Urinary bladder (tissue), 4 donors: ENCODE measurements around the gene FBXO47. TPM values are rescaled to one million over a fixed set of nuclear protein-coding genes. Genes with fewer than 3 reads are reported as not detected.
"Not testable (repeated sequence)": the region's sequence is repeated elsewhere in the genome, so short reads cannot be mapped to it uniquely, and the experiment has no call there.

Experiments
- DNase-seq: peaks from one replicate; pipeline ENCODE4 v3.0.0-alpha.2; 2015; ENCODE audit errors: extremely low spot score
- H3K27ac ChIP-seq: one replicate; pipeline ENCODE4 v1.5.1; 2013; ENCODE audit warnings: low read depth, mild to moderate bottlenecking, moderate library complexity
- H3K36me3 ChIP-seq: one replicate; pipeline ENCODE4 v1.6.1; 2013; ENCODE audit warnings: mild to moderate bottlenecking, moderate library complexity; ENCODE audit not compliant: insufficient read depth
- H3K4me1 ChIP-seq: one replicate; pipeline ENCODE4 v1.6.1; 2013; ENCODE audit warnings: mild to moderate bottlenecking, moderate library complexity; ENCODE audit not compliant: insufficient read depth
- H3K4me3 ChIP-seq: one replicate; pipeline ENCODE4 v1.5.1; 2013; ENCODE audit warnings: low read depth, low read length
- WGBS: extraction: QIAGEN DNeasy Blood & Tissue Kit; methylation state at CpG from one replicate; pipeline ENCODE4 v1.1.7; 2013; 5-methylcytosine and 5-hydroxymethylcytosine counted together
- polyA plus RNA-seq: library from polyadenylated mRNA; stranded (reverse); fragments of 200-250 nt; gene quantifications from one replicate; pipeline ENCODE4 v1.2.3, GENCODE V29; 2013
- total RNA-seq: library from RNA; depleted of rRNA; stranded (reverse); fragments of >200 nt; gene quantifications from one replicate; pipeline ENCODE4 v1.2.3, GENCODE V29; 2014
- donor health status: healthy with polysubstance abuse.
- donor health status: healthy.

The FBXO47 gene
- total and polyA plus RNA-seq, 2 donors, result not detected

DNA sequence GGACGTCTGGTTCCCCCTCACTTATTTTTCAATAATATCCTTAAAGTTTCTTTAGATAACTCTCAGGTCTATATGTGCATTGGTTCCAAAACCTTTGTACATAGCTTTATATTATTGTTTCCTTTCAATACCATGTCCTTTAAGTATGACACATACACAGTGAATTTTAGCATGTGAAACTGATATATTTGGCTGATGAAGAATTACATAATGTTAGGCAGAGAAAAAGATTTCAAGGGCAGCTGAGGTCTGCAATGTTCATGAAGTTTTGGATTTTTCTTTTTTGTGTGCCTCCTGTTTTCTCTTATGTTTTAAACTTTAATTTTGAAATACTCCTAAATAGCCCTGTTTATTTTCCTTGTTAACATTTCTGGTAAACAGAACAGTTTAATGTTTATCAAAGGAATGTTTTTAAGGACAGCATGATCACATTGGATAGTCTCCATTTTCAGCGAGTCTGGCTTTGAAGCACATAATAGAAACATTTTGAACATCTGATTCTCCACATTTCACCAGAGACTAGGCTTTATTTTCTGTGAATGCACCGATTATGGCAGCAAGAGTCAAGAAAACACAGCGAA is 32.9 kb upstream of the FBXO47 start:
- H3K36me3 ChIP-seq, result no peaks in the 10 kb centered on the region
- H3K27ac ChIP-seq, result peak overlapping the region; percentile 33
- 37% methylated on average over 4 of the region's 4 CpGs for WGBS
- H3K4me3 ChIP-seq, result no peak overlapping the region
- no peaks in the 10 kb centered on the region for H3K4me1 ChIP-seq
- DNase-seq, result no peak

DNA sequence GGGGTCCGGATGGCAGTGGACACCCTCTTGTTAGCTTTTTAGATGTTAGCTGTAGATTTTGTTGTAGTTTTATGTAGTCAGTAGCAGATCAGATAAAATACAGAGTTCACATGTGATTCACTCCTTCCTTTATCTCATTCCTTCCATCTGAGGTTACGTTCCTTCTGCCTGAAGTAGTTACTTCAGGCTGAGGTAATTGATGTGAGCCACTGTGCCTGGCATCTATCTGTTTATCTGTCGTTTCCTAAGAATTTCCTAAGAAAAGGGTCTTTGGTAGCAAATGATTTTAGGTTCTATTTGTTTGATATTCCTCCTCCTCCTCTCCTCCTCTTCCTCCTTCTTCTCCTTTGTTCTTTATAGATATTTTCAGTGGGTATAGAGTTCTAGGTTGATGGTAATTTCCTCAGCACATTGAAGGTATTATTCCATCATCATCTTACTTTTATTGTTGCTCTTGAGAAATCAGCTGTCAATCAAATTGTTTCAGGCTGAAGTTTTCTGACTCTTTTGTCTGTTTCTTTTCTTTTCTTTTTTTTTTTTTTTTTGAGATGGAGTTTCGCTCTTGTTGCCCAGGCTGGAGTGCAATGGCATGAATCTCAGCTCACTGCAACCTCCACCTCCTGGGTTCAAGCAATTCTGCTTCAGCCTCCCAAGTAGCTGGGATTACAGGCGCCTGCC is 29.6 kb upstream of the FBXO47 start:
- 91% methylated on average over 5 of the region's 5 CpGs for WGBS

GRCh38 chr17:38994026-38994425 is 26.8 kb upstream of the FBXO47 start:
- no peaks in the 10 kb centered on the region for H3K36me3 ChIP-seq
- DNase-seq, result no peak
- H3K4me3 ChIP-seq, result no peak overlapping the region
- H3K4me1 ChIP-seq, result no peaks in the 10 kb centered on the region
- WGBS, result 46% methylated on average over 2 of the region's 2 CpGs
- H3K27ac ChIP-seq, result no peak overlapping the region

More for the DNA sequence above, 29.6 kb upstream of the FBXO47 start:
- no peak overlapping the region for H3K27ac ChIP-seq
- no peaks in the 10 kb centered on the region for H3K4me1 ChIP-seq
- no peak overlapping the region for H3K4me3 ChIP-seq
- no peak for DNase-seq
- no peaks in the 10 kb centered on the region for H3K36me3 ChIP-seq

- H3K4me1 ChIP-seq, result no peaks in the 10 kb centered on the region
- no peak overlapping the region for H3K4me3 ChIP-seq
- DNase-seq, result no peak
- no peaks in the 10 kb centered on the region for H3K36me3 ChIP-seq
- H3K27ac ChIP-seq, result no peak overlapping the region
- WGBS, result 85% methylated on average over 2 of the region's 2 CpGs
These were observed 17.5 kb upstream of the FBXO47 start for GRCh38 chr17:38984666-38985065.

DNA sequence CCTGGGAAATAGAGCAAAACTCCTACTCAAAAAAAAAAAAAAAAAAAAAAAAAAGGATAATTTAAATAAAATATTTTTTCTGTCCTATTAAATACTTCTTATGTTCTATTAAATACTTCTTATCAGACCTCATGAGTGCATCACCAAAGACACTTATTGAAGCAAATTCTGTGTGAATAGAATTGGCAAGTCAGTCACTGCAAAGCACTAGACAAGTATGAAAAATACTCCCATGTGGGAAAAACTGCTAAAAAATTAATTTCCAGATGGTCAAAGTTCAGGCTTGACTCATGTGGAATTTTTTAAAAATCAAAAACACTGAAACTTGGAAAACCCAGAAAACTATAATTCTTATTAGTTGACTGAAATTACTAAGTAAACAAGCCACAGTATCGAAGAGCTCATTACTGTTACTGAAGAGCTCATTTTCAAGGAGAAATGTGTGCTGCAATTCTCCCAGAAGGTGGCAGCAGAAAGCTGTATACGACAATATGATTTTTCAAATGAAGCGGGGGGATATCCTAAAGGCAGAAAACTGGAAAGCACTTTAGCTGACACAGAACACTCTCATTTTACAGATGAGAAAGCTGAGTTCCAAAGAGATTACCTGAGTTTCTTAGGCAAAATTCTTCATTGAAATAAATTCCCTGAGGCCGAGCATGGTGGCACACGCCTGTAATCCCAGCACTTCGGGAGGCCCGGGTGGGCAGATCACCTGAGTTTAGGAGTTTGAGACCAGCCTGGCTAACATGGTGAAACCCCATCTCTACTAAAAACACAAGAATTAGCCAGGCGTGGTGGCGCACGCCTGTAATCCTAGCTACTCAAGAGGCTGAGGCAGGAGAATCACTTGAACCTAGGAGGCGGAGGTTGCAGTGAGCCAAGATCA is 15.9 kb upstream of the FBXO47 start:
- no peaks in the 10 kb centered on the region for H3K36me3 ChIP-seq
- H3K4me1 ChIP-seq, result no peaks in the 10 kb centered on the region
- no peak overlapping the region for H3K4me3 ChIP-seq
- 59% methylated on average over 11 of the region's 11 CpGs for WGBS
- DNase-seq, result no peak
- no peak overlapping the region for H3K27ac ChIP-seq

DNA sequence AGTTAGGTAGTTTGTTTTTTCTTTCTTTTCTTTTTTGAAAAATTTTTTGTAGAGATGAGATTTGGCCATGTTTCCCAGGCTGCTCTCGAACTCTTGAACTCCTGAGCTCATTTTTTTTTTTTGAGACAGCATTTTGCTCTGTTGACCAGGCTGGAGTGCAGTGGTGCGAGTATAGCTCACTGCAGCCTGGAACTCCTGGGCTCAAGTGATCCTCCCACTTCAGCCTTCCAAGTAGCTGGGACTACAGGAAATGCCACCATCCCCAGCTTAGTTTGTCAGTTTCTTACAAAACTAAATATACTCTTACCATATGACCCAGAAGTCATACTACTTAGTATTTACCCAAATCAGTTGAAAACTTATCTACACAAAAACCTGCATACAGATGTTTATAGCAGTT is 14.4 kb upstream of the FBXO47 start:
- no peak for DNase-seq
- Histone ChIP-seq H3K4me1 (no peaks in the 10 kb centered on the region), H3K4me3 (no peak overlapping the region), H3K36me3 (no peaks in the 10 kb centered on the region), H3K27ac (no peak overlapping the region)
- 39% methylated on average over 2 of the region's 2 CpGs for WGBS

DNA sequence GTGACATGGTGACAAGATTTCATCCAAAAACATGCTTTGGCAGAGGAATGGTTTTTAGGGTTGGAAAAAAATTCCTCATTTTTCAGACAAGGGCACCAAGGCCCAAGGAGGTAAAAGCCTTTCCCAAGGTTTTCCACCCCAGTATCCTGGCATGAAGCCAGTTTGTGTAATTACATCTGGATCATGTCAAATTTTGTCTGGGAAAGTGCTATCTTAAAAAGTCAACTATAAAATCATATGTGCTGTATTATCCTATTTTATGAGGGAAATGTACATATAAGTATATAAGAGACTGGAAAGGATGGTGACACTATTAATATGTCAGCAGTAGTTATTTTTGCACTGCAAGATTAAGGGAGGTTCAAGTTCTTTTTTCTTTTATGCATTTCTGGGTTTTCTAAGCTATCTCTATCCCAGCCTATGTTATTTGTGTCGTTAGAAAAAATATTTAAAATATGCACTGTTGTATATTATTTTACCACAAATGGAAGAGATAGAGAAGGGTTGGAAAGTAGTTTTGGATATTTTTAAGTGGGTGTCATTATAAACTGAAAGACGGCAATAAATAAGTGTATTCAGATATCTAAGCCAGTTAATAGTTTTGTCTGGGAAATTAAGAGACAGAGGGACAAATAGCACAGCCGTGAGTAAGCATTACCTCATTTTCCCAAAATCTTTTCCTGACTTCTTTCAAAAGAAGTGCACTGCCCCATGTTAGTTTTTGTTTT is 13.5 kb upstream of the FBXO47 start:
- Histone ChIP-seq H3K36me3 (no peaks in the 10 kb centered on the region), H3K4me3 (no peak overlapping the region), H3K27ac (no peak overlapping the region), H3K4me1 (no peaks in the 10 kb centered on the region)
- no peak for DNase-seq
- 17% methylated on average over 3 of the region's 3 CpGs for WGBS

GRCh38 chr17:38978180-38978579 is 11.0 kb upstream of the FBXO47 start:
- 90% methylated on average over 4 of the region's 4 CpGs for WGBS
- DNase-seq, result no peak
- no peak overlapping the region for H3K4me3 ChIP-seq
- H3K4me1 ChIP-seq, result no peaks in the 10 kb centered on the region
- no peaks in the 10 kb centered on the region for H3K36me3 ChIP-seq
- no peak overlapping the region for H3K27ac ChIP-seq

DNA sequence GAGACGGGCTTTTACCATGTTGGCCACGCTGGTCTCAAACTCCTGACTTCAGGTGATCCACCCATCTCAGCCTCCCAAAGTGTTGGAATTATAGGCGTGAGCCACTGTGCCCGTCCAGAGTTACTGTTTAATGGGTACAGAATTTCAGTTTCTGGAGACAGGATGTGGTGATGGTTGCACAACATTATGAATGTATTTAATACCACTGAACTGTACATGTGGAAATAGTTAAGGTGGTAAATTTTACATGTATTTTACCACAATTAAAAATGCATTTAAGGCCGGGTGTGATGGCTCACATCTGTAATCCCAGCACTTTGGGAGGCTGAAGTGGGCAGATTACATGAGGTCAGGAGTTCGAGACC is 9.0 kb upstream of the FBXO47 start:
- H3K4me3 ChIP-seq, H3K27ac ChIP-seq, DNase-seq, H3K36me3 ChIP-seq, H3K4me1 ChIP-seq: not testable (repeated sequence)
- 80% methylated on average over 6 of the region's 6 CpGs for WGBS

DNA sequence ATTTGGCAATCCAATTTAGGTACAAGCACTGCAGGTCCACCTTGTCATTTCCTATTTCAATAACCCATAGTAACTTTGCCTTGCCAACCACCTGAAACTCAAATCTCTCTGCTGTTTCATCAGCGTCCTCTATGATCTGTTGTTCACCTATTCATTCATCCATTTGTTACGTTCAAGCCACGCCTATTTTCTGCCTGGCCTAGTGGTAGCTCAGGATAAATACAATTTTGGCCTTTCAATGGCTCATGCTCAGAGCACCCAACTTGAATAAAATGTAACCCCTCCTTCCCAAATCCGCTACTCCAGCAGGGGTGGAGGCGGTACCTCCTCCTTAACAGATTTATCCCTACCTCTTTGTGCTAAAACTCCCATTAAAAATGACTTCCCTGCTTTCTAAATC is 3.6 kb upstream of the FBXO47 start:
- no peaks in the 10 kb centered on the region for H3K36me3 ChIP-seq

GRCh38 chr17:38970128-38970527 is 2.9 kb upstream of the FBXO47 start:
- H3K4me1 ChIP-seq, result no peaks in the 10 kb centered on the region
- H3K4me3 ChIP-seq, result no peak overlapping the region
- no peaks in the 10 kb centered on the region for H3K36me3 ChIP-seq
- WGBS, result 84% methylated on average over 4 of the region's 4 CpGs
- no peak for DNase-seq
- no peak overlapping the region for H3K27ac ChIP-seq

More for the DNA sequence above, 3.6 kb upstream of the FBXO47 start:
- no peak for DNase-seq
- WGBS, result 84% methylated on average over 5 of the region's 5 CpGs
- Histone ChIP-seq H3K4me1 (no peaks in the 10 kb centered on the region), H3K27ac (no peak overlapping the region), H3K4me3 (no peak overlapping the region)

DNA sequence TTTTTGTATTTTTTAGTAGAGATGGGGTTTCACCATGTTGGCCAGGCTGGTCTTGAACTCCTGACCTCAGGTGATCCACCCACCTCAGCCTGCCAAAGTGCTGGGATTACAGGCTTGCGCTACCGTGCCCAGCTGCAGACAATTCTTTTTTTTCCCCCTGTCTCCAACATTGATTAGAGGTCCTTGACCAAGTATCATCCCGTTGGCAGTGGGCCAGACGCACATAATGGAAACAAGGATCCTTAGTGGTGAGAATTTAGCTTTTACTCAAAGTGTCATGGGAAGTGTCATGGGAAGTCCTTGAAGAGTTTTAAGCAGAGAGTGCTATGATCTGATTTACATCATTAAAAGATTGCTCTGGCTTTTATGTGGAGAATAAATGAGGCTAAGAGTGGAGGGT is 2.1 kb upstream of the FBXO47 start:
- whole genome bisulfite sequencing, result 51% methylated on average over 4 of the region's 4 CpGs
- Histone ChIP-seq H3K36me3 (no peaks in the 10 kb centered on the region), H3K4me3 (no peak overlapping the region), H3K4me1 (no peaks in the 10 kb centered on the region), H3K27ac (no peak overlapping the region)
- no peak for DNase-seq

DNA sequence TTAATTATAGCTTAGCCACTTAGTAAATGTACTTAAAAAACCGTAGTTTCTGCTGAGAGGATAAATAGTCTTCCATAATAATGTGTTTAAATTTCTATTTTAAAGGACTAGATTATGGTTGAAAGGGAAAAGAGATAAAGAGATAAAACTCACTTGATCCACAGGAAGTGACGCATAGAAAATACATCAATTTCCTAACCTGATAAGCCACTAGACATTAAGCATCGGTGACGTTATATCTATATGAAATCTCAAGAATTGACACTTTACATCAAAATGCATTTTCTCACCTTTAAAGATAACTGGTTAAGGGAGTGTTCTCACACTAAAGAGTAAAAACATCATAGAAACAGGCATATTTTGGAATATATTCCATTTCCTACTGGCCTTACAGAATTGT is 5.8 kb downstream of the FBXO47 start:
- no peak overlapping the region for H3K27ac ChIP-seq
- WGBS, result 49% methylated on average over 4 of the region's 4 CpGs
- no peak overlapping the region for H3K4me3 ChIP-seq
- DNase-seq, result no peak
- no peaks in the 10 kb centered on the region for H3K36me3 ChIP-seq
- no peaks in the 10 kb centered on the region for H3K4me1 ChIP-seq
